HepG2 (cell line): ENCODE results near the gene PPP1CC. TPM values are rescaled to one million over a fixed set of nuclear protein-coding genes. Genes with fewer than 3 reads are reported as not detected.
A peak's percentile ranks its signal among the peaks of the same experiment; 100 is the strongest.

Experiments used
- BRCA1 ChIP-seq: sonication (generic); formaldehyde crosslinking; IDR thresholded peaks from 2 replicates; pipeline ENCODE4 v1.4.0; 2020; ENCODE audit warnings: missing genetic modification reagents
- GMEB1 ChIP-seq: sonication (generic); formaldehyde crosslinking; IDR thresholded peaks from 2 replicates; pipeline ENCODE4 v1.5.1; 2020; ENCODE audit warnings: missing genetic modification reagents, mild to moderate bottlenecking, borderline replicate concordance
- HNF1A ChIP-seq, 2 experiments: sonication (generic) in 1 of 2; formaldehyde crosslinking in 1 of 2; IDR thresholded peaks; 2 replicates each; pipeline versions ENCODE4 v1.4.0 to v1.6.1; 2016 to 2020; ENCODE audit warnings: borderline replicate concordance in 1 of 2, low read depth in 1 of 2, mild to moderate bottlenecking in 1 of 2, missing genetic modification reagents in 1 of 2
- IRF2 ChIP-seq: IDR thresholded peaks from 2 replicates; pipeline ENCODE4 v1.6.1; 2018; ENCODE audit warnings: missing genetic modification reagents, missing compliant biosample characterization
- LRRFIP1 ChIP-seq: sonication (generic); formaldehyde crosslinking; conservative IDR thresholded peaks from 2 replicates; pipeline ENCODE4 v1.4.0; 2020; ENCODE audit warnings: missing genetic modification reagents
- MYC ChIP-seq: sonication (generic); formaldehyde crosslinking; IDR thresholded peaks from 2 replicates; pipeline ENCODE4 v1.9.0; 2021; ENCODE audit warnings: missing genetic modification reagents, borderline replicate concordance
- RELA ChIP-seq: sonication (generic); formaldehyde crosslinking; IDR thresholded peaks from 2 replicates; pipeline ENCODE4 v1.4.0; 2020; ENCODE audit warnings: missing genetic modification reagents
- ZBTB33 ChIP-seq: sonication (generic); formaldehyde crosslinking; IDR thresholded peaks from 2 replicates; pipeline ENCODE4 v1.4.0; 2020; ENCODE audit warnings: missing genetic modification reagents
- ZNF143 ChIP-seq: sonication (generic); formaldehyde crosslinking; IDR thresholded peaks from 2 replicates; pipeline ENCODE4 v1.4.0; 2020; ENCODE audit warnings: missing genetic modification reagents
- ZNF572 ChIP-seq: sonication (generic); formaldehyde crosslinking; IDR thresholded peaks from 2 replicates; pipeline ENCODE4 v1.5.1; 2020; ENCODE audit warnings: mild to moderate bottlenecking, missing genetic modification reagents
- polyA plus RNA-seq, 8 experiments: library from polyadenylated mRNA; depleted of rRNA in 3 of 8; stranded (reverse) in 7 of 8; unstranded in 1 of 8; fragments of >200 nt; fragmentation: Illumina TruSeq in 4 of 8; extraction: Trizol in 4 of 8; gene quantifications; 2 replicates each; pipeline versions ENCODE4 v1.2.1 to v1.2.3, GENCODE V29; 2011 to 2016; ENCODE audit warnings: low read depth in 4 of 8, missing spikeins in 1 of 8, mixed read lengths in 1 of 8; ENCODE audit not compliant: insufficient read depth in 1 of 8
- total RNA-seq, 5 experiments: library from RNA; depleted of rRNA; stranded (reverse); fragments of >200 nt; fragmentation: Illumina TruSeq; extraction: Trizol; gene quantifications; 2 replicates each; pipeline ENCODE4 v1.2.3, GENCODE V29; 2016; ENCODE audit warnings: low read depth in 1 of 5
- TF ChIP-seq, protein P1 (sequence below): sonication (generic); formaldehyde crosslinking; IDR thresholded peaks from 2 replicates; pipeline ENCODE4 v1.8.0; 2022; ENCODE audit warnings: mild to moderate bottlenecking, missing genetic modification reagents
- TF ChIP-seq, protein P2 (sequence below): sonication (generic); formaldehyde crosslinking; IDR thresholded peaks from 2 replicates; pipeline ENCODE4 v1.4.0; 2020; ENCODE audit warnings: mild to moderate bottlenecking, missing genetic modification reagents, borderline replicate concordance

Gene PPP1CC
- total and polyA plus RNA-seq, 2 of the 13 experiments (the other 11 are each of a cell fraction or from before 2014, with no cell fraction given), result 178 to 187 TPM

- TF ChIP-seq IRF2 (CRISPR knock-in tag) (0 out of 2 replicates have a peak, but pooled peaks have one; percentile 24), MYC (CRISPR knock-in tag) (peak; percentile 85; the same call in 1 of the 2 replicates), BRCA1 (CRISPR knock-in tag) (no peak), ZNF572 (CRISPR knock-in tag) (no peak), HNF1A (IDR thresholded peaks at IDR 0.05; ENCODE audit: low read depth) (no peak), HNF1A (CRISPR knock-in tag; IDR thresholded peaks at IDR 0.05; ENCODE audit: borderline replicate concordance) (peak; percentile 64; the same call in 1 of the 2 replicates), ZNF143 (CRISPR knock-in tag) (no peak), GMEB1 (CRISPR knock-in tag) (no peak; the same call in 1 of the 2 replicates), LRRFIP1 (CRISPR knock-in tag) (0 out of 2 replicates have a peak, but pooled peaks have one; percentile 45), ZBTB33 (CRISPR knock-in tag) (no peak), RELA (CRISPR knock-in tag) (no peak)
- TF ChIP-seq, protein P1, sequence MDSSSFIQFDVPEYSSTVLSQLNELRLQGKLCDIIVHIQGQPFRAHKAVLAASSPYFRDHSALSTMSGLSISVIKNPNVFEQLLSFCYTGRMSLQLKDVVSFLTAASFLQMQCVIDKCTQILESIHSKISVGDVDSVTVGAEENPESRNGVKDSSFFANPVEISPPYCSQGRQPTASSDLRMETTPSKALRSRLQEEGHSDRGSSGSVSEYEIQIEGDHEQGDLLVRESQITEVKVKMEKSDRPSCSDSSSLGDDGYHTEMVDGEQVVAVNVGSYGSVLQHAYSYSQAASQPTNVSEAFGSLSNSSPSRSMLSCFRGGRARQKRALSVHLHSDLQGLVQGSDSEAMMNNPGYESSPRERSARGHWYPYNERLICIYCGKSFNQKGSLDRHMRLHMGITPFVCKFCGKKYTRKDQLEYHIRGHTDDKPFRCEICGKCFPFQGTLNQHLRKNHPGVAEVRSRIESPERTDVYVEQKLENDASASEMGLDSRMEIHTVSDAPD (CRISPR knock-in tag), result no peak
- TF ChIP-seq, protein P2, sequence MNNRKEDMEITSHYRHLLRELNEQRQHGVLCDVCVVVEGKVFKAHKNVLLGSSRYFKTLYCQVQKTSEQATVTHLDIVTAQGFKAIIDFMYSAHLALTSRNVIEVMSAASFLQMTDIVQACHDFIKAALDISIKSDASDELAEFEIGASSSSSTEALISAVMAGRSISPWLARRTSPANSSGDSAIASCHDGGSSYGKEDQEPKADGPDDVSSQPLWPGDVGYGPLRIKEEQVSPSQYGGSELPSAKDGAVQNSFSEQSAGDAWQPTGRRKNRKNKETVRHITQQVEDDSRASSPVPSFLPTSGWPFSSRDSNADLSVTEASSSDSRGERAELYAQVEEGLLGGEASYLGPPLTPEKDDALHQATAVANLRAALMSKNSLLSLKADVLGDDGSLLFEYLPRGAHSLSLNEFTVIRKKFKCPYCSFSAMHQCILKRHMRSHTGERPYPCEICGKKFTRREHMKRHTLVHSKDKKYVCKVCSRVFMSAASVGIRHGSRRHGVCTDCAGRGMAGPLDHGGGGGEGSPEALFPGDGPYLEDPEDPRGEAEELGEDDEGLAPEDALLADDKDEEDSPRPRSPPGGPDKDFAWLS (CRISPR knock-in tag), result no peak
These were observed at the start of gene PPP1CC (continued) for GRCh38 chr12:110742718-110743570.
